GM19395 (cell line): ENCODE results near the gene CEP83.
"Not testable (repeated sequence)": the region's sequence is repeated elsewhere in the genome, so short reads cannot be mapped to it uniquely, and the experiment has no call there.

Experiments
- ATAC-seq: cut with Tn5 transposase; IDR thresholded peaks from one replicate; pipeline ENCODE4 v1.9.1; 2021; ENCODE audit warnings: mild to moderate bottlenecking, moderate library complexity; ENCODE audit not compliant: unreplicated experiment

Gene CEP83, protein sequence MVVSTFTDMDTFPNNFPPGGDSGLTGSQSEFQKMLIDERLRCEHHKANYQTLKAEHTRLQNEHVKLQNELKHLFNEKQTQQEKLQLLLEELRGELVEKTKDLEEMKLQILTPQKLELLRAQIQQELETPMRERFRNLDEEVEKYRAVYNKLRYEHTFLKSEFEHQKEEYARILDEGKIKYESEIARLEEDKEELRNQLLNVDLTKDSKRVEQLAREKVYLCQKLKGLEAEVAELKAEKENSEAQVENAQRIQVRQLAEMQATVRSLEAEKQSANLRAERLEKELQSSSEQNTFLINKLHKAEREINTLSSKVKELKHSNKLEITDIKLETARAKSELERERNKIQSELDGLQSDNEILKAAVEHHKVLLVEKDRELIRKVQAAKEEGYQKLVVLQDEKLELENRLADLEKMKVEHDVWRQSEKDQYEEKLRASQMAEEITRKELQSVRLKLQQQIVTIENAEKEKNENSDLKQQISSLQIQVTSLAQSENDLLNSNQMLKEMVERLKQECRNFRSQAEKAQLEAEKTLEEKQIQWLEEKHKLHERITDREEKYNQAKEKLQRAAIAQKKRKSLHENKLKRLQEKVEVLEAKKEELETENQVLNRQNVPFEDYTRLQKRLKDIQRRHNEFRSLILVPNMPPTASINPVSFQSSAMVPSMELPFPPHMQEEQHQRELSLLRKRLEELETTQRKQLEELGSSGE

DNA sequence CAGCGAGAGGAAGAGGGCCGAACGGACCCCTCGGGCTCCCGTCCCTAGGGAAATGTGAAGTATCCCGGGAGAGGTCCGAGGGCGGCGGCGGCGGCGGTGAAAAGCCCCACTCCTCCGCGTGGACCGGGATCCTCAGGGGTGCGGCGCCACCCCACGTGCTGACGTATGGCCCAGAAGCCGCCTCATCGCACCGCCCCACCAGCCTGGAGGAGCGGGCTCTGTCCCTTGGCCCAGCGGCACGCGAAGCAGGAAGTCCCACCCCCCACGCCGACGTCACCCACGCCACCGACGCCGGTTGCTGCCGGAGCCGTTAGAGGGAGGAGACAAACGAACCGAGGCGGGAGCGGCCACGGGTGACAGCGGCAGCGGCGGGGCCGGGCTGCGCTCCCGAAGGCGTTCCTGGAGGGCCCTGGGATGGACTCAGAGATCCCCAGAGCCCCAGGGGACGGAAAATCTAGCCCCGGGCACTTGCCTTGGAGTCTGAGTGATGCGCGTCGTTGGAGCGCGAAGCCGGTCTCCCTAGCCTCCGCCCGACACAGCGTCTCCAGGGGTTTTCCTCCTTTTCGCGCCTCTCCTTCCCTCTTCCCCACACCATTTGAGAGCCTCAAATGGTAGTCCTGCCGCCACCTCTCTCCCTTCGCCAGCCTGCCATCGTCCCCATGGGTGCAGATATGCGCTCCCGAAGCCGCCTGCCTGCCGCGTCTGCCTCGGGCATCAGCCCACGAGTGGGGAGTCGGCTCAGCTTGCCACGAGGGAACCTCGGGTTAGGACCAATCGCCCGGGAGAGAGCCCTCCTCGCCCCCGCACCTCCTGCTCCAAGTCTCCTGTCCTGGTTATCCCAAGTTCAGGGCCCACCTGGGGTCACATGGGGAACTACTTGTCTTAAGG is at the start of gene CEP83:
Gene CEP83 (minus strand): TSS at position 140 of the 888 bp plus-strand sequence. CDS start 47,377 bp downstream, outside the sequence.
- ATAC-seq = peak; percentile 97

DNA sequence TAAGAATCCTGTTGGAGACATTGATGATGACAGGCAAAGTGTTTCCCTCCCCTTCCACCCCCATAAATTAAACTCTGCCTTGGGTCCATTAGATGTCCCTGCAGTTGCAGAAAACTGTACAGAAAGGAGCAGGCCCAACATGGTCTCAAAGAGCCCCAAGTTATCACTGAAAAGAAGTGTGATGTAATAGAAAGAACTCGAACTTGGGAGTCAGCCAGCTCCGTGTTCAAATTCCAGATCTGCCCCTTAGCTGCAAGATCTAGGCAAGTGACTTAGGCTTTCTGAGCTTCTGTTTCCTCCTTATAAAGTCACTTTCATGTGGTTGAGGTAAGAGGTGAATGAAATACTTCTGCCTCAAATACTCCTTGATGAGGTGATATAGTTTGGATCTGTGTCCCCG is 49.6 kb upstream of the CEP83 start:
- ATAC-seq = no peak

- ATAC-seq = no peak
Observed at GRCh38 chr12:94507455-94507854, 47.8 kb upstream of the CEP83 start.

- no peak for ATAC-seq
Observed at GRCh38 chr12:94504386-94504785, 44.7 kb upstream of the CEP83 start.

DNA sequence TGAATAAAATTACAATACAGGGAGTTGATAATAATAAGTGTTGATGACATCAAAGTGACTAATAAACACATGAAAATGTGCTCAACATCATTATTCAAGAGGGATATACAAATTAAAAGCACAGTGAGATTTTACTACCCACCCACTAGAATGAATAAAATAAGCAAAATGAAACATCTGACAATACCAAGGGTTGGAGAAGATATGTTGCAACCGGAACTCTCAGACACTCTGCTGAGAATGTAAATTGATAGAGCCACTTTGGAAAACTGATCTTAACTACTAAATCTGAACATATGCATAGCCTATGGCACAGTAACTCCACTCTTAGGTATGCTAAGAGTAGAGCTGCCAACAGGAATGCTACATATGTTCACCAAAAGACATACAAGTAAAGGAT is 44.0 kb upstream of the CEP83 start:
- no peak for ATAC-seq

DNA sequence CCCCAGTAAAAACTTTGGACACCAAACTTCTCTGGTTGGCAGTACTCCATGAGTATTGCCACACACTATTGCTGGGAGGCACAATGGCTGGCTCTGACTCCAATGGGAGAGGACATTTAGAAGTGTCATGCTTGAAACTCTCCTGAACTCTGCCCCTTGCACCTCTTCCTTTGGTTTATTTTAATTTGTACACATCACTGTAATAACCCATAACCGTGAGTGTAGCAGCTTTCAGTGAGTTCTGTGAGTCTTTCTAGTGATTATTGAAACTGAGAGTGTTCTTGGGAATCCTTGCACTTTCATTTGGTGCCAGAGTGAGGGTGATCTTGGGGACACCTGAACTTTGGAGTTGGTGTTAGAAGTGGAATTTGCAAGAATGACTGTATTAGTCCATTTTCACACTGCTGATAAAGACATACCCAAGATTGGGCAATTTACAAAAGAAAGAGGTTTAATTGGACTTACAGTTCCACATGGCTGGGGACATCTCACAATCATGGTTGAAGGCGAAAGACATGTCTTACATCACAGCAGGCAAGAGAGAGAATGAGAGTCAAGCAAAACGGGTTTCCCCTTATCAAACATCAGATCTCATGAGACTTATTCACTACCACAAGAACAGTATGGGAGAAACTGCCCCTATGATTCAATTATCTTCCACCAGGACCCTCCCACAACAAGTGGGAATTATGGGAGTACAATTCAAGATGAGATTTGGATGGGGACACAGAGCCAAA is 41.3 kb upstream of the CEP83 start:
- ATAC-seq = no peak

GRCh38 chr12:94498698-94499097 is 39.0 kb upstream of the CEP83 start:
- no peak for ATAC-seq

GRCh38 chr12:94498073-94498472 is 38.4 kb upstream of the CEP83 start:
- ATAC-seq = no peak

GRCh38 chr12:94495445-94496115 is 35.9 kb upstream of the CEP83 start:
- ATAC-seq = no peak

- ATAC-seq = no peak
Observed at GRCh38 chr12:94491489-94491888, 31.8 kb upstream of the CEP83 start.

- peak; percentile 99 for ATAC-seq
Observed at GRCh38 chr12:94488463-94488862, 28.8 kb upstream of the CEP83 start.

DNA sequence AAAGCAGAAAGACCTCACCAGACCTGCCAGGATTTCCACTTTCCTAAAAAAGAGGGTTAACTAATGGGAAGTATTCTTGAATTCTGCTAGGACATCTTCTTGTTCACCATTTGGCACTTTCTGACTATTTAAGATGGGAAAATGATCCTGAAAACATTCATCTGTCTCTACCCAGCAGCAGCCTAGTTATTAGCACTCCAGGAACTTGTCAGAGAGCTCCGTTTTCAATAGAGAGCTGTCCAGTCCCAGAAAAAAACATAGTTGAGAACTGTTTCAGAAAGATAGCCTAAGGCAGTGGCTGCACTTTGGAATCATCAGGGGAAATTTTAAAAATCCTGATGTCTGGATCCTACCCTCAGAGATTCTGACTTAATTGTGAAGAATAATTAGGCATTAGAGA is 22.1 kb upstream of the CEP83 start:
- ATAC-seq = no peak

GRCh38 chr12:94469522-94469921 is 9.9 kb upstream of the CEP83 start:
- ATAC-seq = no peak

DNA sequence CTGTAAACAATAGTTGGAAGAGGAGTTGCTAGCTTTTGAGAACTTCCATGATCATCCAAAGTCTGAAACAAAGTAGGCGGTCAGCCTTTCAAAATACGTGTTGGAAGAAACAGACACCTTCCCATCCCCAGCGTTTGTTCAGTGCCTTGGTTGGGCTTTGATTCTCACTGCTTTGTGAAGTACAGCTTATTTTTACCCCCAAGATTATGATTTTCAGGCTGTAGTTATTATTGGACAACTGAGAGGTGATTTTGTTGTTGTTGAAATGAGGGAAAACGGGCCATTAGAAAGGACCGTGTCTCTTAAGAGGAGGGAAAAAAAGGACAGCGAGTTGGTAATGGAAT is 921 bp upstream of the CEP83 start:
- ATAC-seq = no peak

GRCh38 chr12:94458877-94459727 is 565 bp downstream of the CEP83 start:
- peak; percentile 57 for ATAC-seq

GRCh38 chr12:94457311-94457710 is 2.4 kb downstream of the CEP83 start:
- ATAC-seq = no peak

- not testable (repeated sequence) for ATAC-seq
Observed at GRCh38 chr12:94454318-94454717, 5.3 kb downstream of the CEP83 start.

DNA sequence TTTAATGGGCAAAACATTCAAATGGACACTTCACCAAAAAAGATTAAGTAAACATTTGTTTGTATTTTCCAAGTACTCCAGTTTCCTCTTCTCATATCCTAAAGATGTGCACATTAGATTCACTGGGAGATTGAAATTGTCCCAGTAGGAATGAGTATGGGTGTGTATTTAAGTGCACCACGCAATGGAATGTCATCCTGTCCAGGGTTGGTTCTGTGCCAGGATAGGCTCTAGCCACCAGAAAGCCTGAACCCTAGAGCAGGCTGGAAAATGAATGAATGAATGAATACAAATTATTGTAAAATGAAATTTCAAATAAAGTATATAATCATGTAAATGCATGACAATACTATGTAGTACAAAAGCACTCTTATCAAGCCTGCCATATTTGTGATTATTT is 14.0 kb downstream of the CEP83 start:
- ATAC-seq = no peak

DNA sequence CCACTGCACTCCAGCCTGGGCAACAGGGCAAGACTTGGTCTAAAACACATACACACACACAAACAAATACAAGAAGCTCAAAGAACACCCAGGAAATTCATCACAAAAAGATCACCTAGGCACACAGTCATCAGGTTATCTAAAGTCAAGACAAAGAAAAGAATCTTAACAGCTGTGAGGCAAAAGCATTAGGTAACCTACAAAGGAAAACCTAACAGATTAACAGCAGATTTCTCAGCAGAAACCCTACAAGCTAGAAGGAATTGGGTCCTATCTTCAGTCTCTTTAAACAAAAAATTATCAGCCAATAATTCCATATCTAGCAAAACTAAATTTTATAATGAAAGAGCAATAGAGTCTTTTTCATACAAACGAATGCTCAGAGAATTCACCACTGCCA is 22.4 kb downstream of the CEP83 start:
- ATAC-seq = no peak
